GM12878 (cell line): ENCODE results near the gene P2RX6.

Experiments used
- CREB1 ChIP-seq: IDR thresholded peaks from 2 replicates; pipeline ENCODE4 v1.6.1; 2012; ENCODE audit warnings: low read depth, mild to moderate bottlenecking, inconsistent platforms
- CTCF ChIP-seq, 3 experiments: IDR thresholded peaks in 2 of 3; conservative IDR thresholded peaks in 1 of 3; 2 replicates each; pipeline ENCODE4 v1.5.1; 2011; ENCODE audit warnings: low read depth in 3 of 3, low read length in 3 of 3, mild to moderate bottlenecking in 3 of 3, control low read depth in 2 of 3, moderate library complexity in 2 of 3, inconsistent platforms in 1 of 3, mixed read lengths in 1 of 3; ENCODE audit not compliant: control insufficient read depth in 2 of 3, insufficient read depth in 1 of 3; ENCODE audit errors: extremely low read depth in 1 of 3
- ESRRA ChIP-seq: IDR thresholded peaks from 2 replicates; pipeline ENCODE4 v1.6.1; 2012; ENCODE audit warnings: mild to moderate bottlenecking, low read length, improper control_type of control experiment
- NRF1 ChIP-seq: conservative IDR thresholded peaks from 2 replicates; pipeline ENCODE4 v1.6.1; 2011; ENCODE audit warnings: mild to moderate bottlenecking, low read depth, low read length, improper control_type of control experiment
- RAD21 ChIP-seq: IDR thresholded peaks from 2 replicates; pipeline ENCODE4 v1.6.1; 2011; ENCODE audit warnings: mild to moderate bottlenecking, low read depth, low read length, moderate library complexity; ENCODE audit not compliant: insufficient read depth
- SMC3 ChIP-seq: IDR thresholded peaks from 2 replicates; pipeline ENCODE4 v1.6.1; 2011; ENCODE audit warnings: low read length, improper control_type of control experiment, borderline replicate concordance
- STAT1 ChIP-seq: fragments of 450-650 bp; conservative IDR thresholded peaks from 2 replicates; pipeline ENCODE4 v1.6.1; 2014; ENCODE audit warnings: antibody characterized with exemption, mild to moderate bottlenecking
- USF1 ChIP-seq: IDR thresholded peaks from 2 replicates; pipeline ENCODE4 v1.6.1; 2011; ENCODE audit warnings: borderline replicate concordance, low read depth, mild to moderate bottlenecking, moderate library complexity, mixed read lengths, low read length; ENCODE audit not compliant: insufficient read depth; ENCODE audit errors: extremely low read length

DNA sequence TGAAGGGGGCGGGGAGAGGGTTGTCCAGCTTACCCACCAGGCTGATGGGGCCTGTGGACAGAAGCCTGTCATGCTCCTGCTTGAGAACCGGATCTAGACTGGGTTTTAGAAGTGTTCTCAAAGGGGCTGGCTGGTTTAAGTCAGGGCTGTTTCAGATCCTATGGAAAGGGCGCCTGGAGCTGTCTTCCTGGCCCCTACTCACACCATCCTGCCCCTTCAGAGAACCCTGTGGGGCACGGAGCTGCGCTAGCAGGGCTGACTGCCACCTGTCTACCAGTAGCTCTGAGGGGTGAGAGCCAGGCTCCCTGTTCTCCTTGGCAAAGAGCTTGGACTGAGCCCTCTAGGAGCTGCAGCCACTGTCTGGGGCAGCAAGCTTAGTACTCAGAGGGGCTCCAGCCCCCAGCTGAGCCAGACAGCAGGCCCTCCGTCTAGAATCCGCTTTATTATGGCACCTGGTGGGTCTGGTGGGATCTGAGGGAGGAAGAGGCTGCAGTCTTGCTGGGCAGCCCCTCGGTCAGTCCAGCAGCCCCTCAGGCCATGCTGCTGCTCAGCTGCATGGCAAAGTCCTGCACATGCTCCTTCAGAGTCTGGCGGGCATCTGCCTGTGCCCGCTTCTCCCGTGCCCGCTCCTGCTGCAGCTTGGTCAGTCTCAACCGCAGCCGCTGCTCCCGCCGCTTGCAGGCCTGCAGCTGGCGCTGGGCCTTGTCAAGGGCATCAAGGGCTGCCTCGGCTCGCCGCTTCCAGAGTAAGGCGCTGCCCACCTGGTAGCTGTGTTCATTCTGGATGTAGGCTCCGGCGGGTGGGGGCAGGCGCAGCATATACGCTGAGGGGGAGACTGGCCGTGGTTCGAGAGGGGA, 15.4 kb upstream of the P2RX6 start:
- TF ChIP-seq USF1 = no peak
- no peak for TF ChIP-seq NRF1
- TF ChIP-seq CTCF (IDR thresholded peaks at IDR 0.05 in 2 of 3, conservative IDR thresholded peaks at IDR 0.05 in 1 of 3; ENCODE audit: control insufficient read depth in 2 of 3, extremely low read depth in 1 of 3, insufficient read depth in 1 of 3, low read depth in 3 of 3, low read length in 3 of 3) = no peak
- no peak for TF ChIP-seq STAT1
- no peak for TF ChIP-seq RAD21
- no peak for TF ChIP-seq CREB1
- TF ChIP-seq SMC3 = no peak
- TF ChIP-seq ESRRA = no peak
